ENCODE data around the gene MLLT6. TPM values are rescaled to one million over a fixed set of nuclear protein-coding genes. Genes with fewer than 3 reads are reported as not detected.

MLLT6 gene
- total and polyA plus RNA-seq, 12 donors = 17.3 to 104 (median 67.5) TPM

GRCh38 chr17:38738007-38738662 lies 33.1 kb downstream of the MLLT6 start:
- ATAC-seq (no peak), DNase-seq (no peak)
- intact Hi-C loops (cut with DNase I) = loop anchor here in 3 of 10 donors (5.0 to 10.0 kb wide), 3 partner anchors 56 to 183 kb away; no protein-coding TSS in a partner anchor
- peaks cover 0 to 66% (median 21%) of the 10 kb centered on the region in 9 donors for H3K36me3 ChIP-seq
- H3K27me3 ChIP-seq = no peaks in the 10 kb centered on the region
- peaks cover 19 to 60% (median 45%) of the 10 kb centered on the region in 9 donors for H3K4me1 ChIP-seq
- no peaks in the 10 kb centered on the region for H3K9me3 ChIP-seq
- TF ChIP-seq CTCF (IDR thresholded peaks at IDR 0.05) = no peak
- WGBS, 2 donors = 92% methylated on average over 14 of the region's 14 CpGs
- no peak overlapping the region for H3K27ac ChIP-seq
- H3K4me3 ChIP-seq = no peak overlapping the region

GRCh38 chr17:38738686-38739085 lies 33.6 kb downstream of the MLLT6 start:
- Histone ChIP-seq H3K36me3 (peaks cover 0 to 60% (median 21%) of the 10 kb centered on the region in 9 donors), H3K27me3 (no peaks in the 10 kb centered on the region), H3K4me3 (no peak overlapping the region), H3K4me1 (peaks cover 23 to 60% (median 46%) of the 10 kb centered on the region in 9 donors), H3K9me3 (no peaks in the 10 kb centered on the region), H3K27ac (no peak overlapping the region)
- intact Hi-C loops (cut with DNase I) = loop anchor here in 3 of 10 donors (5.0 to 10.0 kb wide), 3 partner anchors 56 to 184 kb away; no protein-coding TSS in a partner anchor
- DNase-seq (no peak), ATAC-seq (no peak)
- WGBS, 2 donors = 94% methylated on average over 16 of the region's 16 CpGs
- no peak for TF ChIP-seq CTCF (IDR thresholded peaks at IDR 0.05)

- DNase-seq (no peak), ATAC-seq (no peak)
- H3K4me3 ChIP-seq = no peak overlapping the region
- no peak overlapping the region for H3K27ac ChIP-seq
- H3K27me3 ChIP-seq = no peaks in the 10 kb centered on the region
- WGBS, 2 donors = 88 to 90% methylated on average over 14 of the region's 14 CpGs
- no peak for TF ChIP-seq CTCF (IDR thresholded peaks at IDR 0.05)
- peaks cover 21 to 60% (median 47%) of the 10 kb centered on the region in 9 donors for H3K4me1 ChIP-seq
- intact Hi-C loops (cut with DNase I) = loop anchor here in 3 of 10 donors (5.0 to 10.0 kb wide), 3 partner anchors 57 to 185 kb away; no protein-coding TSS in a partner anchor
- H3K9me3 ChIP-seq = no peaks in the 10 kb centered on the region
- H3K36me3 ChIP-seq = peaks cover 0 to 55% (median 21%) of the 10 kb centered on the region in 9 donors
These were observed 34.2 kb downstream of the MLLT6 start for GRCh38 chr17:38739305-38739704.

- no peak for TF ChIP-seq CTCF (IDR thresholded peaks at IDR 0.05)
- H3K9me3 ChIP-seq = no peaks in the 10 kb centered on the region
- WGBS, 2 donors = 90 to 92% methylated on average over 19 of the region's 19 CpGs
- H3K27ac ChIP-seq = no peak overlapping the region
- ATAC-seq (no peak), DNase-seq (no peak)
- peaks cover 0 to 51% (median 21%) of the 10 kb centered on the region in 9 donors for H3K36me3 ChIP-seq
- intact Hi-C loops (cut with DNase I) = loop anchor here in 1 of 10 donors (5.0 kb wide), 1 partner anchor 33 kb away; the partner anchor contains the start of gene MLLT6
- H3K27me3 ChIP-seq = no peaks in the 10 kb centered on the region
- H3K4me1 ChIP-seq = peaks cover 18 to 60% (median 48%) of the 10 kb centered on the region in 9 donors
- H3K4me3 ChIP-seq = no peak overlapping the region
These were observed 35.0 kb downstream of the MLLT6 start for GRCh38 chr17:38740044-38740443.

Measured in heart right ventricle (tissue), 16 donors.